HFFc6 (cell line): ENCODE measurements around the gene CCDC192. TPM values are rescaled to one million over a fixed set of nuclear protein-coding genes. Genes with fewer than 3 reads are reported as not detected.

Source experiments
- DNase-seq: peaks from one replicate; pipeline ENCODE4 v3.0.0-alpha.2; 2018
- H3K27ac Mint-ChIP-seq: 2 replicates; pipeline ENCODE4 v1.8.0; 2020; ENCODE audit warnings: mild to moderate bottlenecking, mixed read lengths
- H3K27me3 Mint-ChIP-seq: 2 replicates; pipeline ENCODE4 v1.8.0; 2021; ENCODE audit warnings: mild to moderate bottlenecking, moderate library complexity, mixed read lengths; ENCODE audit not compliant: insufficient read depth
- H3K36me3 Mint-ChIP-seq: 2 replicates; pipeline ENCODE4 v1.8.0; 2021; ENCODE audit warnings: low read depth, mixed read lengths
- H3K4me1 Mint-ChIP-seq: 2 replicates; pipeline ENCODE4 v1.8.0; 2020; ENCODE audit warnings: low read depth, mixed read lengths
- H3K4me3 Mint-ChIP-seq: 2 replicates; pipeline ENCODE4 v1.8.0; 2020; ENCODE audit warnings: mild to moderate bottlenecking, moderate library complexity, mixed read lengths
- H3K9me3 Mint-ChIP-seq: 2 replicates; pipeline ENCODE4 v1.8.0; 2020; ENCODE audit warnings: mild to moderate bottlenecking, mixed read lengths
- CTCF ChIP-seq: fragments of 200-600 bp; sonication (generic); IDR thresholded peaks from 2 replicates; pipeline ENCODE4 v1.5.0; 2021; ENCODE audit warnings: antibody characterized with exemption, mild to moderate bottlenecking
- total RNA-seq, 6 experiments: library from RNA; stranded (reverse); fragmentation: NEBNext Ultra II Directional; extraction: Animal tissue kit (Norgen Biotek cat#: 25700); gene quantifications; 2 replicates in 1 of 6; 3 replicates in 5 of 6; pipeline ENCODE4 v1.2.3, GENCODE V29; 2021

Gene CCDC192
- total RNA-seq, 6 experiments from 2014 or later: not detected

- Mint-ChIP-seq H3K4me3 (no peak overlapping the region), H3K27me3 (peaks cover 3% of the 10 kb centered on the region), H3K27ac (no peak overlapping the region), H3K36me3 (no peaks in the 10 kb centered on the region), H3K4me1 (no peaks in the 10 kb centered on the region), H3K9me3 (no peaks in the 10 kb centered on the region)
- no peak for DNase-seq
- no peak for TF ChIP-seq CTCF
Observed at GRCh38 chr5:127923804-127924570, 220.8 kb downstream of the CCDC192 start.

GRCh38 chr5:127924606-127925005 is 221.4 kb downstream of the CCDC192 start:
- no peak for DNase-seq
- TF ChIP-seq CTCF: no peak
- Mint-ChIP-seq H3K27ac (no peak overlapping the region), H3K9me3 (no peaks in the 10 kb centered on the region), H3K4me1 (no peaks in the 10 kb centered on the region), H3K27me3 (peaks cover 3% of the 10 kb centered on the region), H3K36me3 (no peaks in the 10 kb centered on the region), H3K4me3 (no peak overlapping the region)

- Mint-ChIP-seq H3K36me3 (no peaks in the 10 kb centered on the region), H3K4me1 (peaks cover 10% of the 10 kb centered on the region), H3K4me3 (no peak overlapping the region), H3K9me3 (no peaks in the 10 kb centered on the region), H3K27me3 (peaks cover 1% of the 10 kb centered on the region; the same call in 1 of the 2 replicates), H3K27ac (no peak overlapping the region)
- DNase-seq: no peak
- no peak for TF ChIP-seq CTCF
Observed at GRCh38 chr5:127925916-127926315, 222.7 kb downstream of the CCDC192 start.

- Mint-ChIP-seq H3K36me3 (no peaks in the 10 kb centered on the region), H3K27ac (no peak overlapping the region), H3K4me3 (no peak overlapping the region), H3K9me3 (no peaks in the 10 kb centered on the region), H3K27me3 (peaks cover 1% of the 10 kb centered on the region; the same call in 1 of the 2 replicates), H3K4me1 (peaks cover 13% of the 10 kb centered on the region)
- TF ChIP-seq CTCF: no peak
- no peak for DNase-seq
Observed at GRCh38 chr5:127926974-127927373, 223.8 kb downstream of the CCDC192 start.

- Mint-ChIP-seq H3K4me3 (no peak overlapping the region), H3K36me3 (no peaks in the 10 kb centered on the region), H3K27me3 (peaks cover 1% of the 10 kb centered on the region; the same call in 1 of the 2 replicates), H3K9me3 (no peaks in the 10 kb centered on the region), H3K4me1 (peaks cover 13% of the 10 kb centered on the region), H3K27ac (no peak overlapping the region)
- TF ChIP-seq CTCF: no peak
- no peak for DNase-seq
Observed at GRCh38 chr5:127928053-127928452, 224.9 kb downstream of the CCDC192 start.
